Thoracic aorta (tissue), 2 donors: ENCODE data around the gene CACNA1E. TPM values are rescaled to one million over a fixed set of nuclear protein-coding genes. Genes with fewer than 3 reads are reported as not detected.

Source experiments
- ATAC-seq: fragments of 150-250 bp; one replicate; pipeline ENCODE4 v1.8.0; 2017; ENCODE audit warnings: low read depth; ENCODE audit not compliant: insufficient number of reproducible peaks, low FRiP score
- DNase-seq: peaks from one replicate; pipeline ENCODE4 v3.0.0-alpha.2; 2020; ENCODE audit warnings: low spot score
- H3K27ac ChIP-seq, 2 donors: fragments of 200-600 bp; sonication (generic); 1 replicate in 1 of 2; 2 replicates in 1 of 2; pipeline ENCODE4 v1.5.1; 2016; ENCODE audit warnings: mild to moderate bottlenecking in 2 of 2, moderate library complexity in 2 of 2
- H3K27me3 ChIP-seq: fragments of 200-600 bp; sonication (generic); replicated peaks from 2 replicates; pipeline ENCODE4 v1.6.0; 2016; ENCODE audit warnings: mild to moderate bottlenecking; ENCODE audit not compliant: insufficient read depth
- H3K36me3 ChIP-seq: fragments of 200-600 bp; sonication (generic); one replicate; pipeline ENCODE4 v1.5.1; 2016
- H3K4me1 ChIP-seq, 2 donors: fragments of 200-600 bp; sonication (generic); 1 replicate in 1 of 2; 2 replicates in 1 of 2; pipeline versions ENCODE4 v1.5.1 to v1.6.0; 2016; ENCODE audit warnings: low read depth in 2 of 2, mild to moderate bottlenecking in 1 of 2; ENCODE audit not compliant: control insufficient read depth in 1 of 2
- H3K4me3 ChIP-seq: fragments of 200-600 bp; sonication (generic); 2 replicates; pipeline ENCODE4 v1.5.1; 2016; ENCODE audit warnings: mild to moderate bottlenecking
- H3K9me3 ChIP-seq: fragments of 200-600 bp; sonication (generic); 2 replicates; pipeline ENCODE4 v1.5.1; 2016
- total RNA-seq, 2 donors: library from RNA; depleted of rRNA; stranded (reverse); fragments of >200 nt; gene quantifications; one replicate each; pipeline versions ENCODE4 v1.1.0 to v1.2.3, GENCODE V29; 2016
- TF ChIP-seq, protein P1 (sequence below): fragments of 200-600 bp; sonication (generic); IDR thresholded peaks from one replicate; pipeline ENCODE4 v1.5.1; 2019; ENCODE audit warnings: antibody characterized with exemption

Gene CACNA1E
- total RNA-seq, 2 donors from 2014 or later: not detected

DNA sequence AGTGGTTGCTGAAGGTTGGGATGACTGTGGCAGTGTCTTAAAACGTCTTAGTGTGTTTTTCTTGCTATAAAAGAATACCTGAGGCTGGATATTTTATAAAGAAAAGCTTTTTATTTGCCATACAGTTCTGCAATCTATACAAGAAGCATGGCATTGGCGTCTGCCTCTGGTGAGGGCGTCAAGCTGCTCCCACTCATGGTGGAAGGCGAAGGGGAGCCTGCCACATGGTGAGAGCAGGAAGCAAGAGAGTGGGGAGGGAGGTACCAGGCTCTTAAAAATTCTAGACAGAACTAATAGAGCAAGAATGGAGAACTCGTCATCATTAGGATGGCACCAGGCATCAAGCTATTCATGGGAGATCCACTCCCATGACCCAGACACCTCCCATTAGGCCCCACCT is 140.5 kb downstream of the CACNA1E start:
- ATAC-seq: no peak

DNA sequence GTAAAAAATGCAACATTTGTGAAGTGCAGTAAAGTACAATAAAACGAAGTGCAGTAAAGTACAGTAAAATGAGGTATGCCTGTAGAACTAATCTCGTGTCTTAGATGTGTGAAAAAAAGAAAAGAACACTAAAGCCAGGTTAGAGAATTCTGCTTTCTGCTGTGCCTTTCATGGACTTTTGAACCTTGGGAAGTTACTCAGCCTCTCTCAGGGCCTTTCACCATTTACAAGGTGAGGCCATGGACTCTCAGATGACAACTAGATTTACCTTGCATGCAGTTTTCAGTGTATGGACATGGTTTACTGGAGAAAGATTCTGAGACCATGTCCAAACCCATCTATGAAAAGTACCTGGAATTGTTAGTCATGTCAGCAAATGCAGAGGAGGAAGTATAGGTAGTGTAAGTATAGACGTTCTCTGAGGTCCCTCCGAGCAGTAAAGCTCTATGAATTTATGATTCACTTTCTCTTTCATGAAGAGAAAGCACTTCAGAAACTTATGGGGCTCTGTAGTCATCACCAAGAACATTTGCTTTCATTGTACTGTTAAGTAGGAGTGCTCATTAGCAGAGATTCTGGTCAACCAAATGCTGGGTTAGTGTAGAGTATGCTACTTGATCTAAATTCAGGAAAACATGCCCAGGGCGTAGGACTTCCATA is 143.1 kb downstream of the CACNA1E start:
- Histone ChIP-seq H3K36me3 (no peaks in the 10 kb centered on the region), H3K4me1 (no peaks in the 10 kb centered on the region), H3K27ac (no peak overlapping the region), H3K27me3 (no peaks in the 10 kb centered on the region), H3K4me3 (no peak overlapping the region), H3K9me3 (no peaks in the 10 kb centered on the region)
- ATAC-seq (no peak), DNase-seq (no peak)
- TF ChIP-seq, protein P1, sequence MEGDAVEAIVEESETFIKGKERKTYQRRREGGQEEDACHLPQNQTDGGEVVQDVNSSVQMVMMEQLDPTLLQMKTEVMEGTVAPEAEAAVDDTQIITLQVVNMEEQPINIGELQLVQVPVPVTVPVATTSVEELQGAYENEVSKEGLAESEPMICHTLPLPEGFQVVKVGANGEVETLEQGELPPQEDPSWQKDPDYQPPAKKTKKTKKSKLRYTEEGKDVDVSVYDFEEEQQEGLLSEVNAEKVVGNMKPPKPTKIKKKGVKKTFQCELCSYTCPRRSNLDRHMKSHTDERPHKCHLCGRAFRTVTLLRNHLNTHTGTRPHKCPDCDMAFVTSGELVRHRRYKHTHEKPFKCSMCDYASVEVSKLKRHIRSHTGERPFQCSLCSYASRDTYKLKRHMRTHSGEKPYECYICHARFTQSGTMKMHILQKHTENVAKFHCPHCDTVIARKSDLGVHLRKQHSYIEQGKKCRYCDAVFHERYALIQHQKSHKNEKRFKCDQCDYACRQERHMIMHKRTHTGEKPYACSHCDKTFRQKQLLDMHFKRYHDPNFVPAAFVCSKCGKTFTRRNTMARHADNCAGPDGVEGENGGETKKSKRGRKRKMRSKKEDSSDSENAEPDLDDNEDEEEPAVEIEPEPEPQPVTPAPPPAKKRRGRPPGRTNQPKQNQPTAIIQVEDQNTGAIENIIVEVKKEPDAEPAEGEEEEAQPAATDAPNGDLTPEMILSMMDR: no peak

More for the DNA sequence above, 140.5 kb downstream of the CACNA1E start:
- Histone ChIP-seq H3K9me3 (no peaks in the 10 kb centered on the region), H3K27me3 (no peaks in the 10 kb centered on the region), H3K36me3 (no peaks in the 10 kb centered on the region), H3K27ac (no peak overlapping the region), H3K4me3 (no peak overlapping the region), H3K4me1 (no peaks in the 10 kb centered on the region)
- TF ChIP-seq, protein P1: no peak
- no peak for DNase-seq

DNA sequence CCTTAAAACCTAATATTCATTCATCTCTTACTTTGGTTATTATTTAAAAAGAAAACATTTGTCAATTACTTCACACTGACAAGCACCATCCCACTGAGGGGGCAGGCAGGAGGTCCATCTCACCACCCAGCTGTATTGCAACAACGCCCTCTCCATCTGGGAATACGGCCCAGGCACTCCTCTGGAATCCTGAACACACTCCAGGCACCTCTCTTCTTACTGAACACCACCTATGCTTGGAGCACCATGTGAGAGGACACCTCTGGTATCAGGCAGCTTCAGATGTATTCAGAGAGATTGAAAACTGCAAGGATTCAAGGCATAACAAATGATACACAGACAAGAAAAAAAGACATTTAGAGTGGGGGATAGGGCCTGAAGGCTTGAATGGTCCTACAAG is 147.1 kb downstream of the CACNA1E start:
- Histone ChIP-seq H3K27me3 (no peaks in the 10 kb centered on the region), H3K4me1 (no peaks in the 10 kb centered on the region), H3K27ac (no peak overlapping the region), H3K9me3 (no peaks in the 10 kb centered on the region), H3K4me3 (no peak overlapping the region), H3K36me3 (no peaks in the 10 kb centered on the region)
- TF ChIP-seq, protein P1: no peak
- DNase-seq (no peak), ATAC-seq (no peak)

DNA sequence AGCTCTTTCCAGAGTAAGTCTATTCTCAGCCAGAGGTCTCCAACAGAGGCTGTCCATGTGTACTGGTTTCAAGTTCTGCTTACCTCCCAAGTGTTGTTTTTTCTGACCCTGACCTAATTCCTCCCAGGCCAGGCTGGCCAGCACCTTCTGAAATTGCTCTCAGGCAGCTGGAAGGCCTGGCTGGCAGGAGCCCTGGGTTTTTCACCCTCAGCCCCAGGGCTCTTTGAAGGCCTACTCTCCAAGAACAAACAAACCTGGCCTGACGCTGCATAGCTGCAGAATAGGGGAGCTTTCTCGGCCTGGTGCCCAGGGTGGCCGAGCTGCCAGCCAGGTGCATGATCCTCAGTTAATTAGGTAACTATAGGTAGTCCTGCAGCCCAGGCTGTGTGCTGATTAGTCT is 147.5 kb downstream of the CACNA1E start:
- Histone ChIP-seq H3K4me1 (no peaks in the 10 kb centered on the region), H3K9me3 (no peaks in the 10 kb centered on the region), H3K27me3 (no peaks in the 10 kb centered on the region), H3K27ac (no peak overlapping the region), H3K36me3 (no peaks in the 10 kb centered on the region), H3K4me3 (no peak overlapping the region)
- ATAC-seq: no peak
- DNase-seq: no peak
- TF ChIP-seq, protein P1: no peak

DNA sequence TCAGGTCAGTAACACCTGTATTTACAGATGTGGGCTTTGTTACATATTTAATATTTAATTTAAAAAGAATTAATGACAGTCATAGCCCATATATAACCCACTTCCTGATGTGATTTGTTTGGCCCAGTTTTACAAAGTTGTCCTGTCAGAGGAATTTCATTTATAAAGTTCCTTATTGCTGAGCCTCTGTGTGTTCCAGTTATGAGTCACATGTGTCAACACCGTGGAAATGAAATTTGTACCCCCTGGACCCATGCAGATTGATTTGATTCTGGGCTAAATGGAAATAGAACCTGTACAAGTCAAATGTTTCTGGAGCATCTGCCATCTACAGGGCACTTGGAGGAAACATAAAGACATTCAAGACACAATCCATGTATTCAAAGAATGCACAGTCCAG is 149.2 kb downstream of the CACNA1E start:
- TF ChIP-seq, protein P1: no peak
- Histone ChIP-seq H3K36me3 (no peaks in the 10 kb centered on the region), H3K27me3 (no peaks in the 10 kb centered on the region), H3K4me3 (no peak overlapping the region), H3K27ac (no peak overlapping the region), H3K9me3 (no peaks in the 10 kb centered on the region), H3K4me1 (no peaks in the 10 kb centered on the region)
- no peak for ATAC-seq
- no peak for DNase-seq
